Stimulated activated naive CD8-positive, alpha-beta T cell treated with anti-CD3 and anti-CD28 coated beads, Interleukin-15, Interleukin-2, amounts not matched to agents 100 ng/mL and 50 ng/mL, for 24 hours (primary cell): ENCODE measurements around the gene PEAK3.

Source experiments
- H3K27ac Mint-ChIP-seq: one replicate; pipeline ENCODE4 v1.8.0; 2021; ENCODE audit warnings: mild to moderate bottlenecking, mixed read lengths
- H3K27me3 Mint-ChIP-seq: one replicate; pipeline ENCODE4 v1.8.0; 2021; ENCODE audit warnings: mixed read lengths
- H3K36me3 Mint-ChIP-seq: one replicate; pipeline ENCODE4 v1.8.0; 2021; ENCODE audit warnings: low read depth, mixed read lengths
- H3K4me1 Mint-ChIP-seq: one replicate; pipeline ENCODE4 v1.8.0; 2021; ENCODE audit warnings: low read depth, mixed read lengths
- H3K4me3 Mint-ChIP-seq: one replicate; pipeline ENCODE4 v1.8.0; 2021; ENCODE audit warnings: mild to moderate bottlenecking, mixed read lengths
- H3K9me3 Mint-ChIP-seq: one replicate; pipeline ENCODE4 v1.8.0; 2021; ENCODE audit warnings: mixed read lengths

The PEAK3 gene

GRCh38 chr19:2226051-2226839 lies 55.7 kb downstream of the PEAK3 start:
- H3K9me3 Mint-ChIP-seq = no peaks in the 10 kb centered on the region
- H3K4me3 Mint-ChIP-seq = no peak overlapping the region
- peaks cover 7% of the 10 kb centered on the region for H3K4me1 Mint-ChIP-seq
- no peak overlapping the region for H3K27ac Mint-ChIP-seq
- H3K27me3 Mint-ChIP-seq = no peaks in the 10 kb centered on the region
- peaks cover 38% of the 10 kb centered on the region for H3K36me3 Mint-ChIP-seq

DNA sequence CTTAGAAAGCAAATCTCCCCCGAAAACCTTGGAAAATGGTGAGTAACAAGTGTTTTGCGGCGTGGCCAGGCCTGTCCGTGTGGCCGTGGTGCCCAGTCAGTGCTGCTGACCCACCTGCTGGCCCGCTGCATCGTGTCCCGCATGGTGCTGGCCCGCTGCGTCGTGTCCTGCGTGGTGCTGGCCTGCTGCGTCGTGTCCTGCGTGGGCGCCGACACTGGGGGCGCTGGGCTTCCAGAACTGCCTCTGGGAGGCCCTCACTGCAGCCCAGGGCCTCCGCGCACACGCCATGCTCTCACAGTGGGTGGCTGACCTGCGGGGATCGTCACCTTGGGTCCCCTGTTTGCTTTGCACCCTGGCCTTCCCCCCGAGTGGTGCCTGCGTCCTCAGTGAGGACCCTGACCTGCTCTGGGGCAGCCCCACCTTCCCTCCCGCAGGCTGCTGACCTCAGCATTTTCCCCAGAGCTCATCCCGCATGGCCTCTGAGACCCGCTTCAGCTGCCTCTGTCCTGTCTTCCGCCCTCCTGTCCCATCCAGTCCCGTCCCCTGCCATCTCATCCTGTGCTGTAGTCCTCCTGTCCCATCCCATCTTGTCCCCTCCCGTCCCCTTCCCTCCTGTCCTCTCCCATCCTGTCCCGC lies 56.4 kb downstream of the PEAK3 start:
- H3K27me3 Mint-ChIP-seq = no peaks in the 10 kb centered on the region
- peaks cover 39% of the 10 kb centered on the region for H3K36me3 Mint-ChIP-seq
- H3K4me1 Mint-ChIP-seq = peaks cover 7% of the 10 kb centered on the region
- H3K4me3 Mint-ChIP-seq = no peak overlapping the region
- no peaks in the 10 kb centered on the region for H3K9me3 Mint-ChIP-seq
- no peak overlapping the region for H3K27ac Mint-ChIP-seq

GRCh38 chr19:2224754-2225349 lies 57.1 kb downstream of the PEAK3 start:
- Mint-ChIP-seq H3K9me3 (no peaks in the 10 kb centered on the region), H3K4me3 (no peak overlapping the region), H3K4me1 (peaks cover 7% of the 10 kb centered on the region), H3K27me3 (no peaks in the 10 kb centered on the region), H3K36me3 (peaks cover 35% of the 10 kb centered on the region), H3K27ac (no peak overlapping the region)
